H1 (cell line): ENCODE measurements around the gene CYP3A7. TPM values are rescaled to one million over a fixed set of nuclear protein-coding genes. Genes with fewer than 3 reads are reported as not detected.
"Not testable (repeated sequence)": the region's sequence is repeated elsewhere in the genome, so short reads cannot be mapped to it uniquely, and the experiment has no call there.

Experiments
- CTCF ChIA-PET: fragments of 300-600 bp; sonication (Branson Sonifier 250); formaldehyde crosslinking; loops from one replicate; lab custom pipeline; 2021; ENCODE audit not compliant: partially characterized antibody; lab: Charles Lee
- POLR2A ChIA-PET: fragments of 300-600 bp; sonication (Branson Sonifier 250); formaldehyde crosslinking; loops from one replicate; lab custom pipeline; 2021; ENCODE audit warnings: inconsistent platforms; ENCODE audit not compliant: partially characterized antibody; lab: Charles Lee
- DNase-seq, 2 experiments: peaks; one replicate each; pipeline versions ENCODE4 v3.0.0 to v3.0.0-alpha.2; 2010 to 2022; ENCODE audit warnings: low spot score in 2 of 2, low read depth in 1 of 2, mixed read lengths in 1 of 2
- FAIRE-seq: peaks from 2 replicates; lab custom pipeline; 2011; peaks lifted over from hg19 to GRCh38; lab: Jason Lieb, UNC
- H2AFZ ChIP-seq: 2 replicates; pipeline ENCODE4 v1.8.1; 2012; ENCODE audit warnings: low read length, inconsistent platforms
- H2AK5ac ChIP-seq: 2 replicates; pipeline ENCODE4 v1.6.1; 2013; ENCODE audit warnings: low read depth, low read length
- H2BK120ac ChIP-seq: replicated peaks from 2 replicates; pipeline ENCODE3; 2013; ENCODE audit warnings: low read depth, low read length, inconsistent platforms
- H2BK12ac ChIP-seq: 2 replicates; pipeline ENCODE4 v1.6.1; 2013; ENCODE audit warnings: low read depth, low read length
- H2BK15ac ChIP-seq: 2 replicates; pipeline ENCODE4 v1.6.1; 2013; ENCODE audit warnings: low read length
- H2BK20ac ChIP-seq: 2 replicates; pipeline ENCODE4 v1.6.1; 2013; ENCODE audit warnings: low read length
- H2BK5ac ChIP-seq: 2 replicates; pipeline ENCODE4 v1.6.1; 2013; ENCODE audit warnings: low read depth, low read length
- H3K14ac ChIP-seq: 2 replicates; pipeline ENCODE4 v1.6.1; 2013; ENCODE audit warnings: inconsistent platforms; ENCODE audit not compliant: insufficient read length
- H3K18ac ChIP-seq: 2 replicates; pipeline ENCODE4 v1.6.1; 2013; ENCODE audit warnings: low read length; ENCODE audit errors: extremely low read depth
- H3K23ac ChIP-seq: 2 replicates; pipeline ENCODE4 v1.6.1; 2013; ENCODE audit warnings: inconsistent platforms; ENCODE audit not compliant: insufficient read length
- H3K23me2 ChIP-seq: 2 replicates; pipeline ENCODE4 v1.6.1; 2013; ENCODE audit warnings: low read depth, low read length
- H3K27ac ChIP-seq: 2 replicates; pipeline ENCODE4 v1.6.1; 2011; ENCODE audit warnings: low read depth, low read length, inconsistent platforms
- H3K27me3 ChIP-seq, 4 experiments: replicated peaks in 1 of 4; 1 replicate in 1 of 4; 2 replicates in 3 of 4; pipeline versions ENCODE4 v1.6.1 to v1.8.1; 2011 to 2013; ENCODE audit warnings: low read length in 3 of 4, mild to moderate bottlenecking in 3 of 4, inconsistent platforms in 2 of 4, mixed read lengths in 2 of 4, moderate library complexity in 1 of 4; ENCODE audit not compliant: control insufficient read depth in 3 of 4, insufficient read depth in 3 of 4; ENCODE audit errors: extremely low read depth in 1 of 4
- H3K36me3 ChIP-seq, 4 experiments: 2 replicates each; pipeline versions ENCODE4 v1.6.1 to v1.8.1; 2011 to 2013; ENCODE audit warnings: mild to moderate bottlenecking in 4 of 4, low read length in 3 of 4, moderate library complexity in 2 of 4, control low read depth in 1 of 4, inconsistent platforms in 1 of 4; ENCODE audit not compliant: insufficient read depth in 4 of 4, control insufficient read depth in 2 of 4
- H3K4ac ChIP-seq: replicated peaks from 2 replicates; pipeline ENCODE3; 2013; ENCODE audit warnings: low read length, low read depth, mixed read lengths, inconsistent platforms; ENCODE audit not compliant: insufficient read length
- H3K4me1 ChIP-seq, 4 experiments: replicated peaks in 1 of 4; 1 replicate in 1 of 4; 2 replicates in 3 of 4; pipeline versions ENCODE4 v1.6.1 to v1.8.1; 2011 to 2013; ENCODE audit warnings: low read length in 3 of 4, inconsistent platforms in 2 of 4, mixed read lengths in 1 of 4; ENCODE audit not compliant: insufficient read depth in 4 of 4, control insufficient read depth in 3 of 4
- H3K4me2 ChIP-seq, 2 experiments: 2 replicates each; pipeline versions ENCODE4 v1.6.1 to v1.8.1; 2011 to 2013; ENCODE audit warnings: low read depth in 2 of 2, low read length in 2 of 2, control low read depth in 1 of 2, inconsistent platforms in 1 of 2, mild to moderate bottlenecking in 1 of 2; ENCODE audit not compliant: insufficient read depth in 1 of 2
- H3K4me3 ChIP-seq, 4 experiments: fragments of 200-600, 300-600 bp in 1 of 4; sonication (generic), shearing (Covaris generic), sonication (Bioruptor Twin) in 1 of 4; 2 replicates each; pipeline versions ENCODE4 v1.5.1 to v1.8.1; 2011 to 2016; ENCODE audit warnings: low read length in 4 of 4, low read depth in 3 of 4, control low read depth in 2 of 4, inconsistent platforms in 2 of 4, mild to moderate bottlenecking in 2 of 4, mixed read lengths in 1 of 4, moderate library complexity in 1 of 4; ENCODE audit not compliant: insufficient read depth in 2 of 4; ENCODE audit errors: extremely low read depth in 1 of 4
- H3K56ac ChIP-seq: replicated peaks from 2 replicates; pipeline ENCODE3; 2013; ENCODE audit warnings: low read depth, mild to moderate bottlenecking, mixed read lengths, low read length, inconsistent platforms; ENCODE audit not compliant: insufficient read length
- H3K79me1 ChIP-seq: 2 replicates; pipeline ENCODE4 v1.6.1; 2013; ENCODE audit warnings: low read depth, low read length, control low read depth
- H3K79me2 ChIP-seq, 2 experiments: 2 replicates each; pipeline versions ENCODE4 v1.6.1 to v1.8.1; 2012 to 2013; ENCODE audit warnings: low read length in 2 of 2, mild to moderate bottlenecking in 2 of 2, inconsistent platforms in 1 of 2; ENCODE audit not compliant: insufficient read depth in 2 of 2, control insufficient read depth in 1 of 2
- H3K9ac ChIP-seq, 4 experiments: replicated peaks in 1 of 4; 1 replicate in 1 of 4; 2 replicates in 3 of 4; pipeline versions ENCODE4 v1.6.1 to v1.8.1; 2011 to 2013; ENCODE audit warnings: low read depth in 3 of 4, low read length in 3 of 4, control low read depth in 2 of 4, mild to moderate bottlenecking in 2 of 4, moderate library complexity in 2 of 4, inconsistent platforms in 1 of 4; ENCODE audit errors: extremely low read depth in 1 of 4
- H3K9me3 ChIP-seq, 2 experiments: 2 replicates each; pipeline versions ENCODE4 v1.6.1 to v1.8.1; 2012 to 2013; ENCODE audit warnings: mild to moderate bottlenecking in 2 of 2, moderate library complexity in 2 of 2, control low read depth in 1 of 2, inconsistent platforms in 1 of 2, low read depth in 1 of 2, low read length in 1 of 2, mixed read lengths in 1 of 2; ENCODE audit not compliant: insufficient read depth in 2 of 2
- H4K20me1 ChIP-seq, 2 experiments: replicated peaks in 1 of 2; 2 replicates each; pipeline versions ENCODE3 to v1.8.1; 2011 to 2013; ENCODE audit warnings: inconsistent platforms in 2 of 2, low read length in 2 of 2, mild to moderate bottlenecking in 1 of 2; ENCODE audit not compliant: insufficient read depth in 2 of 2, control insufficient read depth in 1 of 2
- H4K5ac ChIP-seq: 2 replicates; pipeline ENCODE4 v1.6.1; 2013; ENCODE audit warnings: low read length, low read depth, mixed read lengths, inconsistent platforms; ENCODE audit not compliant: insufficient read length
- H4K8ac ChIP-seq: 2 replicates; pipeline ENCODE4 v1.8.0; 2013; ENCODE audit warnings: mild to moderate bottlenecking, moderate library complexity, low read length, inconsistent platforms; ENCODE audit not compliant: insufficient read depth; ENCODE audit errors: extremely low read depth
- H4K91ac ChIP-seq: replicated peaks from 2 replicates; pipeline ENCODE3; 2013; ENCODE audit warnings: low read length, mixed read lengths, inconsistent platforms; ENCODE audit not compliant: insufficient read length
- WGBS, 2 experiments: shearing (Covaris generic) in 1 of 2; methylation state at CpG; one replicate each; pipeline versions ENCODE4 v1.1.6 to v1.1.7; 2013 to 2015; ENCODE audit warnings: low lambda C conversion rate in 2 of 2, mixed read lengths in 2 of 2, inconsistent platforms in 1 of 2, low coverage in 1 of 2, missing lambda C conversion rate in 1 of 2; ENCODE audit not compliant: insufficient replicate concordance in 2 of 2, insufficient coverage in 1 of 2, insufficient read length in 1 of 2; ENCODE audit errors: extremely low coverage in 1 of 2, missing lambda C conversion rate in 1 of 2; 5-methylcytosine and 5-hydroxymethylcytosine counted together
- polyA plus RNA-seq, 7 experiments: library from polyadenylated mRNA; depleted of rRNA in 3 of 7; stranded (reverse) in 5 of 7; unstranded in 2 of 7; fragments of >200 nt in 5 of 7; fragments of 200-250 nt in 2 of 7; gene quantifications; 1 replicate in 5 of 7; 2 replicates in 1 of 7; 4 replicates in 1 of 7; pipeline versions ENCODE4 v1.2.1 to v1.2.3, GENCODE V29; 2011 to 2013; ENCODE audit warnings: missing spikeins in 2 of 7, mixed read lengths in 2 of 7
- total RNA-seq: library from RNA; stranded (reverse); fragmentation: NEBNext Ultra II Directional; extraction: Animal tissue kit (Norgen Biotek cat#: 25700); gene quantifications from 2 replicates; pipeline ENCODE4 v1.2.1, GENCODE V29; 2021

CYP3A7 gene
- total and polyA plus RNA-seq, 2 of the 8 experiments (the other 6 are each of a cell fraction or from before 2014, with no cell fraction given) = not detected

DNA sequence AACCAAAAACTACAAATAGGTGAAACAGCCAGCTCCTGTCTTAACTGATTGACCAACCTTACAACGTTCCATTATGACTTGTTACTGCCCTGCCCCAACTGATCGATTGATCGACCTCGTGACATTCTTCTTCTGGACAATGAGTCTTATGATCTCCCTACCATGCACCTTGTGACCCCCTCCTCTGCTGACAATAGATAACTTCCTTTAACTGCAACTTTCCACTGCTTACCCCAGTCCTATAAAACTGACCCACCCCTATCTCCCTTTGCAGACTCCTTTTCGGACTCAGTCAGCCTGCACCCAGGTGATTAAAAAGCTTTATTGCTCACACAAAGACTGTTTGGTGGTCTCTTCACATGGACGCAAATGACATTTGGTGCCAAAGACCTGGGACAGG lies 11.8 kb downstream of the CYP3A7 start:
- H3K4me3 ChIP-seq, H2BK12ac ChIP-seq, H3K23me2 ChIP-seq, FAIRE-seq, H3K79me1 ChIP-seq, H3K9me3 ChIP-seq, H3K4me2 ChIP-seq, H2BK5ac ChIP-seq, H3K18ac ChIP-seq, H3K27ac ChIP-seq, H3K23ac ChIP-seq, H3K79me2 ChIP-seq, H3K36me3 ChIP-seq, H2BK20ac ChIP-seq, H4K5ac ChIP-seq, H3K4me1 ChIP-seq, H2AFZ ChIP-seq, DNase-seq, H2BK120ac ChIP-seq, H3K4ac ChIP-seq, H2AK5ac ChIP-seq, POLR2A ChIA-PET, H3K56ac ChIP-seq, H3K9ac ChIP-seq, H3K27me3 ChIP-seq, H4K20me1 ChIP-seq, H4K91ac ChIP-seq, H4K8ac ChIP-seq, H3K14ac ChIP-seq, H2BK15ac ChIP-seq: not testable (repeated sequence)
- 81% methylated on average over 6 of the region's 6 CpGs; no CpG with 5 or more reads in 1 of the 2 experiments for WGBS, 2 experiments
- CTCF ChIA-PET = interaction anchor here (1.2 kb wide), 1 partner anchor 10 kb away, joined by 3 read pairs; no protein-coding TSS in a partner anchor
